SK-N-SH (cell line): Measurements from ENCODE around the gene LIN7C. TPM values are rescaled to one million over a fixed set of nuclear protein-coding genes. Genes with fewer than 3 reads are reported as not detected.

Experiments
- CTCF ChIA-PET: fragments of 300-600, 350-600 bp; formaldehyde crosslinking; extraction: SDS; loops from one replicate; lab custom pipeline; 2021; lab: Yijun Ruan, JAX
- POLR2A ChIA-PET: fragments of 350-600 bp; sonication (Branson Sonifier 250); formaldehyde crosslinking; extraction: SDS; loops from one replicate; lab custom pipeline; 2020; ENCODE audit warnings: antibody characterized with exemption, inconsistent platforms; lab: Yijun Ruan, JAX
- DNase-seq: peaks from one replicate; pipeline ENCODE4 v3.0.0; 2012
- H2AFZ ChIP-seq: fragments of 200-600 bp; sonication (generic); 2 replicates; pipeline ENCODE4 v1.8.1; 2016; ENCODE audit warnings: antibody characterized with exemption, mild to moderate bottlenecking, low read depth
- H3F3A ChIP-seq: fragments of 200-600 bp; sonication (generic); replicated peaks from 2 replicates; pipeline ENCODE3; 2016; ENCODE audit warnings: antibody characterized with exemption, mild to moderate bottlenecking; ENCODE audit not compliant: insufficient read depth
- H3K27ac ChIP-seq, 2 experiments: fragments of 200-500 bp in 1 of 2; fragments of 200-600 bp in 1 of 2; sonication (Bioruptor generic) in 1 of 2; sonication (generic), shearing (Covaris generic) in 1 of 2; 2 replicates each; pipeline versions ENCODE4 v1.5.1 to v1.6.1; 2014 to 2016; ENCODE audit warnings: low read depth in 2 of 2, inconsistent platforms in 1 of 2, low read length in 1 of 2, mild to moderate bottlenecking in 1 of 2, mixed read lengths in 1 of 2
- H3K27me3 ChIP-seq: fragments of 200-600 bp; sonication (generic), shearing (Covaris generic); 2 replicates; pipeline ENCODE4 v1.6.1; 2016; ENCODE audit warnings: mixed run types; ENCODE audit not compliant: insufficient read depth
- H3K36me3 ChIP-seq, 2 experiments: fragments of 200-500 bp in 1 of 2; fragments of 200-600 bp in 1 of 2; sonication (Bioruptor generic) in 1 of 2; sonication (generic) in 1 of 2; replicated peaks in 1 of 2; 2 replicates each; pipeline versions ENCODE3 to v1.5.1; 2014 to 2016; ENCODE audit warnings: low read length in 1 of 2, mild to moderate bottlenecking in 1 of 2; ENCODE audit not compliant: insufficient read depth in 2 of 2, control insufficient read depth in 1 of 2
- H3K4me1 ChIP-seq, 2 experiments: fragments of 200-500 bp in 1 of 2; fragments of 200-600 bp in 1 of 2; sonication (Bioruptor generic) in 1 of 2; sonication (generic), shearing (Covaris generic) in 1 of 2; 2 replicates each; pipeline versions ENCODE4 v1.5.1 to v1.6.1; 2014 to 2016; ENCODE audit warnings: low read depth in 1 of 2, low read length in 1 of 2, mixed run types in 1 of 2; ENCODE audit not compliant: insufficient read depth in 2 of 2, control insufficient read depth in 1 of 2
- H3K4me2 ChIP-seq: fragments of 200-600 bp; sonication (generic), shearing (Covaris generic); 2 replicates; pipeline ENCODE4 v1.6.1; 2017; ENCODE audit warnings: mixed run types
- H3K4me3 ChIP-seq, 2 experiments: fragments of 200-500 bp in 1 of 2; fragments of 200-600 bp in 1 of 2; sonication (Bioruptor generic) in 1 of 2; sonication (generic), shearing (Covaris generic) in 1 of 2; 2 replicates each; pipeline versions ENCODE4 v1.5.1 to v1.8.1; 2014 to 2016; ENCODE audit warnings: low read depth in 2 of 2, inconsistent platforms in 1 of 2, low read length in 1 of 2, mild to moderate bottlenecking in 1 of 2, mixed read lengths in 1 of 2, moderate library complexity in 1 of 2
- H3K79me2 ChIP-seq: fragments of 200-600 bp; sonication (generic); 2 replicates; pipeline ENCODE4 v1.8.1; 2017; ENCODE audit warnings: mild to moderate bottlenecking; ENCODE audit not compliant: insufficient read depth
- H3K9ac ChIP-seq: fragments of 200-600 bp; sonication (generic); 2 replicates; pipeline ENCODE4 v1.6.1; 2017; ENCODE audit warnings: mixed run types
- H3K9me2 ChIP-seq: fragments of 200-600 bp; sonication (generic); 2 replicates; pipeline ENCODE4 v1.6.1; 2017; ENCODE audit warnings: mixed run types
- H3K9me3 ChIP-seq: fragments of 200-600 bp; sonication (generic); 2 replicates; pipeline ENCODE4 v1.6.1; 2017; ENCODE audit warnings: mixed run types, mild to moderate bottlenecking, moderate library complexity
- H4K20me1 ChIP-seq: fragments of 200-600 bp; sonication (generic); 2 replicates; pipeline ENCODE4 v1.6.1; 2017; ENCODE audit warnings: mild to moderate bottlenecking, mixed run types; ENCODE audit not compliant: insufficient read depth
- EZH2phosphoT487 ChIP-seq: fragments of 200-600 bp; sonication (generic); IDR thresholded peaks from 2 replicates; pipeline ENCODE4 v1.6.1; 2017; ENCODE audit warnings: low read depth, mixed run types, mild to moderate bottlenecking, antibody characterized with exemption, moderate library complexity, borderline replicate concordance
- FOSL2 ChIP-seq: IDR thresholded peaks from 2 replicates; pipeline ENCODE4 v1.4.0; 2012; ENCODE audit warnings: low read depth, mild to moderate bottlenecking, moderate library complexity, borderline replicate concordance
- JUND ChIP-seq: IDR thresholded peaks from 2 replicates; pipeline ENCODE4 v1.4.0; 2012
- MAX ChIP-seq: IDR thresholded peaks from 2 replicates; pipeline ENCODE4 v1.4.0; 2012; ENCODE audit warnings: low read depth
- MXI1 ChIP-seq: IDR thresholded peaks from 2 replicates; pipeline ENCODE4 v1.6.1; 2012; ENCODE audit warnings: mild to moderate bottlenecking, low read depth, low read length, improper control_type of control experiment
- NFIC ChIP-seq: IDR thresholded peaks from 2 replicates; pipeline ENCODE4 v1.4.0; 2012; ENCODE audit warnings: borderline replicate concordance
- POLR2AphosphoS5 ChIP-seq: IDR thresholded peaks from 2 replicates; pipeline ENCODE4 v1.6.1; 2012; ENCODE audit warnings: low read depth, low read length
- RAD21 ChIP-seq: IDR thresholded peaks from 2 replicates; pipeline ENCODE4 v1.6.1; 2012; ENCODE audit warnings: mild to moderate bottlenecking, low read length
- RXRA ChIP-seq: IDR thresholded peaks from 2 replicates; pipeline ENCODE4 v1.4.0; 2012; ENCODE audit warnings: low read depth, mild to moderate bottlenecking, borderline replicate concordance
- SMC3 ChIP-seq: IDR thresholded peaks from 2 replicates; pipeline ENCODE4 v1.6.1; 2012; ENCODE audit warnings: low read depth, low read length, improper control_type of control experiment
- TAF1 ChIP-seq: IDR thresholded peaks from 2 replicates; pipeline ENCODE4 v1.6.1; 2012; ENCODE audit warnings: low read depth, mild to moderate bottlenecking, low read length, moderate library complexity, borderline replicate concordance
- USF1 ChIP-seq: IDR thresholded peaks from 2 replicates; pipeline ENCODE4 v1.4.0; 2012; ENCODE audit warnings: low read depth, borderline replicate concordance
- USF2 ChIP-seq: fragments of 150-350 bp; IDR thresholded peaks from 2 replicates; pipeline ENCODE4 v1.6.1; 2017; ENCODE audit warnings: antibody characterized with exemption, low read length, low read depth, borderline replicate concordance
- WGBS: methylation state at CpG from one replicate; pipeline ENCODE4 v1.1.6; 2017; ENCODE audit warnings: low lambda C conversion rate; 5-methylcytosine and 5-hydroxymethylcytosine counted together
- polyA plus RNA-seq, 3 experiments: library from polyadenylated mRNA; depleted of rRNA; stranded (reverse); fragments of >200 nt; gene quantifications; 2 replicates each; pipeline ENCODE4 v1.2.3, GENCODE V29; 2012
- TF ChIP-seq, protein P1 (sequence below): IDR thresholded peaks from 2 replicates; pipeline ENCODE4; 2012
- TF ChIP-seq, protein P2 (sequence below): fragments of 150-350 bp; IDR thresholded peaks from 2 replicates; pipeline ENCODE4 v1.6.1; 2016; ENCODE audit warnings: mild to moderate bottlenecking, low read depth, low read length

Gene LIN7C
- polyA plus RNA-seq, 1 of the 3 experiments (the other 2 are of a cell fraction), result 7.3 TPM

- Histone ChIP-seq H3K9me3 (no peaks in the 10 kb centered on the region), H3K27ac (peak overlapping the region in 1 of 2 experiments; percentile 18; a peak in 2 of 4 replicates), H3K9ac (no peak overlapping the region)
Observed at GRCh38 chr11:27468209-27468994, 38.2 kb downstream of the LIN7C start.

DNA sequence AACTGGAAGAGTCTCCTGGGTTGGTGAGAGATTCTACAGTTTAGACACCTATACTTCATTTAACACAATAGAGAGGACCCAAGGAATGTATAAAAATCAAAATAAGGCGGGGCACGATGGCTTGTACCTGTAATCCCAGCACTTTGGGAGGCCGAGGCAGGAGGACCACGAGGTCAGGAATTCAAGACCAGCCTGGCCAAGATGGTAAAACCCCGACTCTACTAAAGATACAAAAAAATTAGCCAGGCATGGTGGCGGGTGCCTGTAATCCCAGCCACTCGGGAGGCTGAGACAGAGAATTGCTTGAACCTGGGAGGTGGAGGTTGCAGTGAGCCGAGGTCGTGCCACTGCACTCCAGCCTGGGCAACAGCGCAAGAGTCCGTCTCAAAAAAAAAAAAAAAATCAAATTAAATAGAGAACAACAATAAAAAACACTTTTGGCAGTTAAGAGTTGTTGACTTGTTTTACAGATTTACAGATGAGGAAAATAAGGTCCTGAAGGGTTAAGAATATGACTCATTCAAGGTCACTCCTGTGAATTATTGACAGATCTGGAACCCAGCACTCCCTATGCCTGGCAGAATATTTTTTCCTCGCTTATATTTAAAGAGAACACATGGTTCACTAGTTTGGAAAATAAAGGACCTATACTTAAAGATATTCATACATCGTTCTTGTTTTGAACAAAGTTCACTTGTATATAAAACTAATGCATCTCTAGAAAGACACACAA lies 39.2 kb downstream of the LIN7C start:
- WGBS, result 91% methylated on average over 13 of the region's 13 CpGs
- no peak overlapping the region for H3K4me3 ChIP-seq
- H4K20me1 ChIP-seq, result no peaks in the 10 kb centered on the region; the same call in 1 of the 2 replicates
- H3K9me2 ChIP-seq, result no peaks in the 10 kb centered on the region
- POLR2A ChIA-PET, result no interaction called here
- no peak overlapping the region for H3K9ac ChIP-seq
- CTCF ChIA-PET, result interaction anchor here (1.0 kb wide), 1 partner anchor 8 kb away, joined by 3 read pairs; no protein-coding TSS in a partner anchor
- TF ChIP-seq EZH2phosphoT487 (no peak), USF2 (no peak), JUND (no peak), RXRA (no peak), NFIC (no peak), USF1 (no peak), MAX (no peak), TAF1 (no peak)
- TF ChIP-seq, protein P1, sequence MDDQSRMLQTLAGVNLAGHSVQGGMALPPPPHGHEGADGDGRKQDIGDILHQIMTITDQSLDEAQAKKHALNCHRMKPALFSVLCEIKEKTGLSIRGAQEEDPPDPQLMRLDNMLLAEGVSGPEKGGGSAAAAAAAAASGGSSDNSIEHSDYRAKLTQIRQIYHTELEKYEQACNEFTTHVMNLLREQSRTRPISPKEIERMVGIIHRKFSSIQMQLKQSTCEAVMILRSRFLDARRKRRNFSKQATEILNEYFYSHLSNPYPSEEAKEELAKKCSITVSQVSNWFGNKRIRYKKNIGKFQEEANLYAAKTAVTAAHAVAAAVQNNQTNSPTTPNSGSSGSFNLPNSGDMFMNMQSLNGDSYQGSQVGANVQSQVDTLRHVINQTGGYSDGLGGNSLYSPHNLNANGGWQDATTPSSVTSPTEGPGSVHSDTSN, result no peak
- H3K79me2 ChIP-seq, result peaks cover 38% of the 10 kb centered on the region; the same call in 1 of the 2 replicates
- H3K9me3 ChIP-seq, result no peaks in the 10 kb centered on the region
- H3K36me3 ChIP-seq, result no peaks in the 10 kb centered on the region
- no peak overlapping the region for H3K4me2 ChIP-seq
- H3K27ac ChIP-seq, result 0 out of 4 replicates have a peak overlapping the region, but pooled peaks of 1 of the 2 experiments have one; percentile 18
- no peaks in the 10 kb centered on the region for H3K27me3 ChIP-seq
- H2AFZ ChIP-seq, result no peak overlapping the region
- H3F3A ChIP-seq, result no peaks in the 10 kb centered on the region
- no peak for DNase-seq
- peaks cover 10 to 63% of the 10 kb centered on the region in 2 experiments for H3K4me1 ChIP-seq

More at GRCh38 chr11:27468209-27468994, 38.2 kb downstream of the LIN7C start:
- WGBS, result 78% methylated on average over 5 of the region's 5 CpGs
- no peak overlapping the region for H3K4me2 ChIP-seq
- H4K20me1 ChIP-seq, result no peaks in the 10 kb centered on the region; the same call in 1 of the 2 replicates
- peaks cover 10 to 63% of the 10 kb centered on the region in 2 experiments for H3K4me1 ChIP-seq
- H3K27me3 ChIP-seq, result no peaks in the 10 kb centered on the region
- H3K36me3 ChIP-seq, result no peaks in the 10 kb centered on the region
- no peaks in the 10 kb centered on the region for H3K9me2 ChIP-seq
- ChIA-PET POLR2A (no interaction called here), CTCF (interaction anchor here (1.0 to 1.1 kb wide), 2 partner anchors 9 to 36 kb away, joined by 3 read pairs; no protein-coding TSS in a partner anchor)
- no peak for DNase-seq
- H2AFZ ChIP-seq, result no peak overlapping the region
- no peak for TF ChIP-seq RAD21
- no peak for TF ChIP-seq MXI1
- TF ChIP-seq POLR2AphosphoS5, result no peak
- TF ChIP-seq, protein P2, sequence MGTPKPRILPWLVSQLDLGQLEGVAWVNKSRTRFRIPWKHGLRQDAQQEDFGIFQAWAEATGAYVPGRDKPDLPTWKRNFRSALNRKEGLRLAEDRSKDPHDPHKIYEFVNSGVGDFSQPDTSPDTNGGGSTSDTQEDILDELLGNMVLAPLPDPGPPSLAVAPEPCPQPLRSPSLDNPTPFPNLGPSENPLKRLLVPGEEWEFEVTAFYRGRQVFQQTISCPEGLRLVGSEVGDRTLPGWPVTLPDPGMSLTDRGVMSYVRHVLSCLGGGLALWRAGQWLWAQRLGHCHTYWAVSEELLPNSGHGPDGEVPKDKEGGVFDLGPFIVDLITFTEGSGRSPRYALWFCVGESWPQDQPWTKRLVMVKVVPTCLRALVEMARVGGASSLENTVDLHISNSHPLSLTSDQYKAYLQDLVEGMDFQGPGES, result no peak
- TF ChIP-seq FOSL2, result no peak
- TF ChIP-seq EZH2phosphoT487, result no peak
- TF ChIP-seq SMC3, result no peak
- H3K4me3 ChIP-seq, result no peak overlapping the region
- H3F3A ChIP-seq, result peaks cover 3% of the 10 kb centered on the region
- H3K79me2 ChIP-seq, result peaks cover 34% of the 10 kb centered on the region; the same call in 1 of the 2 replicates
